GM23248 (cell line): Measurements from ENCODE around the gene ADISSP.

Source experiments
- EZH2 ChIP-seq: fragments of 200-600 bp; sonication (generic); IDR thresholded peaks from 2 replicates; pipeline ENCODE4 v1.6.1; 2018; ENCODE audit warnings: antibody characterized with exemption, mild to moderate bottlenecking; ENCODE audit not compliant: insufficient read depth, poor library complexity, severe bottlenecking
- EZH2phosphoT487 ChIP-seq: fragments of 200-600 bp; sonication (generic); IDR thresholded peaks from 2 replicates; pipeline ENCODE4 v1.6.1; 2018; ENCODE audit warnings: antibody characterized with exemption, moderate library complexity, mild to moderate bottlenecking, low read depth; ENCODE audit not compliant: insufficient read depth

GRCh38 chr20:3731944-3732326 is 35.6 kb downstream of the ADISSP start:
- no peak for TF ChIP-seq EZH2
- no peak for TF ChIP-seq EZH2phosphoT487
